Measurements from ENCODE around the gene NRARP. TPM values are rescaled to one million over a fixed set of nuclear protein-coding genes. Genes with fewer than 3 reads are reported as not detected.

Gene NRARP
- total RNA-seq, 1 experiment from 2014 or later: 22.2 TPM

- H3K4me2 ChIP-seq (ENCODE audit: low read length): no peak overlapping the region
- intact Hi-C loops (cut with micrococcal nuclease): loop anchor here (10.0 kb wide), 1 partner anchor 244 kb away; no protein-coding TSS in a partner anchor
- ATAC-seq (no peak), DNase-seq (ENCODE audit: low read depth, low spot score) (no peak)
- H3K9ac ChIP-seq (ENCODE audit: low read length): no peak overlapping the region
- ChIA-PET RAD21 (ENCODE audit: low non-redundant PET in 1 of 2, low total read pairs in 2 of 2, uncharacterized antibody in 2 of 2, unreplicated experiment in 2 of 2) (no interaction called here), CTCF (no interaction called here), POLR2A (no interaction called here)
- H3K79me2 ChIP-seq (ENCODE audit: insufficient read depth, low read length): peaks cover 34% of the 10 kb centered on the region
- H3K9me2 ChIP-seq (ENCODE audit: insufficient read depth): no peaks in the 10 kb centered on the region
- BruUV-seq (replicated peaks): no TSS peak
- TF ChIP-seq POLR2A (IDR thresholded peaks at IDR 0.05; ENCODE audit: borderline replicate concordance, extremely low read depth, insufficient read depth, insufficient read length) (no peak), SP1 (IDR thresholded peaks at IDR 0.05; ENCODE audit: low read depth) (no peak), EGR1 (IDR thresholded peaks at IDR 0.05; ENCODE audit: low read depth) (no peak), YY1 (IDR thresholded peaks at IDR 0.05; ENCODE audit: extremely low read depth, insufficient replicate concordance, low read depth, low read length) (no peak), JUND (IDR thresholded peaks at IDR 0.05) (no peak), EZH2 (IDR thresholded peaks at IDR 0.05) (no peak), SIN3A (IDR thresholded peaks at IDR 0.05; ENCODE audit: low read depth) (no peak)
- H3K36me3 ChIP-seq (ENCODE audit: control insufficient read depth in 1 of 2, insufficient read depth in 2 of 2, low read length in 2 of 2): peaks cover 0 to 13% of the 10 kb centered on the region in 2 experiments; a peak in 3 of 4 replicates
- no peak overlapping the region for H3K4me3 ChIP-seq (replicated peaks in 1 of 2; ENCODE audit: low read depth in 1 of 2, low read length in 2 of 2)
- no peak overlapping the region for H2AFZ ChIP-seq (ENCODE audit: low read depth, low read length, poor library complexity, severe bottlenecking)
- H3K27ac ChIP-seq (ENCODE audit: low read depth, low read length): no peak overlapping the region; the same call in 1 of the 2 replicates
- H4K20me1 ChIP-seq (ENCODE audit: insufficient read depth): no peaks in the 10 kb centered on the region
- H3K27me3 ChIP-seq (ENCODE audit: insufficient read depth, low read length): no peaks in the 10 kb centered on the region
- no peaks in the 10 kb centered on the region for H3K9me3 ChIP-seq (ENCODE audit: control insufficient read depth in 1 of 2, insufficient read depth in 1 of 2, low read depth in 1 of 2, low read length in 2 of 2)
- H3K4me1 ChIP-seq (ENCODE audit: control insufficient read depth in 1 of 2, insufficient read depth in 2 of 2, low read length in 2 of 2): peaks cover 14 to 25% of the 10 kb centered on the region in 2 experiments
Measured at GRCh38 chr9:137280474-137281344, 21.4 kb downstream of the NRARP start.

- intact Hi-C loops (cut with micrococcal nuclease): loop anchor here (10.0 kb wide), 1 partner anchor 245 kb away; no protein-coding TSS in a partner anchor
- no peak overlapping the region for H2AFZ ChIP-seq (ENCODE audit: low read depth, low read length, poor library complexity, severe bottlenecking)
- ATAC-seq: no peak
- H3K9ac ChIP-seq (ENCODE audit: low read length): no peak overlapping the region
- no peaks in the 10 kb centered on the region for H4K20me1 ChIP-seq (ENCODE audit: insufficient read depth)
- no peaks in the 10 kb centered on the region for H3K9me3 ChIP-seq (ENCODE audit: control insufficient read depth in 1 of 2, insufficient read depth in 1 of 2, low read depth in 1 of 2, low read length in 2 of 2)
- peak overlapping the region; percentile 96; the same call in 1 of the 2 replicates for H3K27ac ChIP-seq (ENCODE audit: low read depth, low read length)
- peaks cover 0 to 13% of the 10 kb centered on the region in 2 experiments; a peak in 3 of 4 replicates for H3K36me3 ChIP-seq (ENCODE audit: control insufficient read depth in 1 of 2, insufficient read depth in 2 of 2, low read length in 2 of 2)
- POLR2A ChIA-PET: no interaction called here
- BruUV-seq (replicated peaks): TSS peak; percentile 25
- DNase-seq (ENCODE audit: low read depth, low spot score): no peak
- RAD21 ChIA-PET (ENCODE audit: low non-redundant PET in 1 of 2, low total read pairs in 2 of 2, uncharacterized antibody in 2 of 2, unreplicated experiment in 2 of 2): no interaction called here
- H3K9me2 ChIP-seq (ENCODE audit: insufficient read depth): no peaks in the 10 kb centered on the region
- H3K79me2 ChIP-seq (ENCODE audit: insufficient read depth, low read length): peaks cover 34% of the 10 kb centered on the region
- H3K4me1 ChIP-seq (ENCODE audit: control insufficient read depth in 1 of 2, insufficient read depth in 2 of 2, low read length in 2 of 2): peaks cover 20 to 33% of the 10 kb centered on the region in 2 experiments
- H3K27me3 ChIP-seq (ENCODE audit: insufficient read depth, low read length): no peaks in the 10 kb centered on the region
- no peak overlapping the region for H3K4me2 ChIP-seq (ENCODE audit: low read length)
- CTCF ChIA-PET: no interaction called here
- no peak overlapping the region for H3K4me3 ChIP-seq (replicated peaks in 1 of 2; ENCODE audit: low read depth in 1 of 2, low read length in 2 of 2)
- TF ChIP-seq RAD21 (IDR thresholded peaks at IDR 0.05; ENCODE audit: low read depth) (no peak), MAX (IDR thresholded peaks at IDR 0.05) (no peak), CBX3 (IDR thresholded peaks at IDR 0.05; ENCODE audit: low read depth) (no peak), SRF (IDR thresholded peaks at IDR 0.05; ENCODE audit: low read depth) (no peak), REST (IDR thresholded peaks at IDR 0.05; ENCODE audit: low read depth) (no peak), ELF1 (IDR thresholded peaks at IDR 0.05; ENCODE audit: borderline replicate concordance, low read depth) (no peak), FOSL1 (IDR thresholded peaks at IDR 0.05; ENCODE audit: low read depth) (no peak), SP1 (IDR thresholded peaks at IDR 0.05; ENCODE audit: low read depth) (no peak), SIN3A (IDR thresholded peaks at IDR 0.05; ENCODE audit: low read depth) (no peak), EZH2phosphoT487 (IDR thresholded peaks at IDR 0.05; ENCODE audit: borderline replicate concordance) (no peak), CEBPB (IDR thresholded peaks at IDR 0.05; ENCODE audit: low read depth) (no peak), YY1 (IDR thresholded peaks at IDR 0.05; ENCODE audit: extremely low read depth, insufficient replicate concordance, low read depth, low read length) (no peak)
Measured at GRCh38 chr9:137279741-137280473, 22.2 kb downstream of the NRARP start.
